Testis (tissue), 3 donors: ENCODE measurements around the gene NLGN2. TPM values are rescaled to one million over a fixed set of nuclear protein-coding genes. Genes with fewer than 3 reads are reported as not detected.

Experiments
- DNase-seq: peaks from one replicate; pipeline ENCODE4 v3.0.0-alpha.2; 2019
- H3K27ac ChIP-seq, 2 donors: fragments of 200-600 bp; sonication (generic); one replicate each; pipeline ENCODE4 v1.5.1; 2019
- H3K27me3 ChIP-seq: fragments of 200-600 bp; sonication (generic); one replicate; pipeline ENCODE4 v1.5.1; 2019
- H3K36me3 ChIP-seq: fragments of 200-600 bp; sonication (generic); one replicate; pipeline ENCODE4 v1.5.1; 2017; ENCODE audit warnings: low read depth; ENCODE audit errors: missing control alignments
- H3K4me1 ChIP-seq: fragments of 200-600 bp; sonication (generic); one replicate; pipeline ENCODE4 v1.5.1; 2019
- H3K4me3 ChIP-seq, 2 donors: fragments of 200-600 bp; sonication (generic); one replicate each; pipeline ENCODE4 v1.5.1; 2017 to 2019
- H3K9me3 ChIP-seq: fragments of 200-600 bp; sonication (generic); one replicate; pipeline ENCODE4 v1.5.1; 2017
- CTCF ChIP-seq, 3 experiments: fragments of 450-650 bp in 2 of 3; fragments of 200-600 bp in 1 of 3; sonication (generic) in 1 of 3; IDR thresholded peaks; one replicate each; pipeline ENCODE4 v1.5.1; 2016 to 2019; ENCODE audit warnings: antibody characterized with exemption in 3 of 3, mild to moderate bottlenecking in 2 of 3, moderate library complexity in 1 of 3
- POLR2A ChIP-seq: fragments of 450-650 bp; IDR thresholded peaks from one replicate; pipeline ENCODE4 v1.6.1; 2017; ENCODE audit warnings: antibody characterized with exemption, mild to moderate bottlenecking, moderate library complexity
- whole genome bisulfite sequencing, 2 donors: methylation state at CpG; one replicate each; pipeline ENCODE4 v1.1.5; 2018; 5-methylcytosine and 5-hydroxymethylcytosine counted together
- intact Hi-C: fragments of 100-400 bp; cut with DNase I; formaldehyde crosslinking; loops from one replicate; pipeline ENCODE4 v1.15.1; 2023; ENCODE audit warnings: low total_unique reads
- polyA plus RNA-seq: library from polyadenylated mRNA; stranded (reverse); fragments of 350-450 nt; fragmentation: Illumina TruSeq; extraction: RNeasy Lipid Tissue Mini Kit (QIAGEN cat#74804); gene quantifications from one replicate; pipeline ENCODE4 v1.2.3, GENCODE V29; 2014; ENCODE audit warnings: low read depth, low replicate concordance; ENCODE audit not compliant: insufficient read depth
- total RNA-seq, 2 donors: library from RNA; depleted of rRNA; stranded (reverse); fragments of >200 nt; gene quantifications; one replicate each; pipeline ENCODE4 v1.2.3, GENCODE V29; 2016

NLGN2 gene
- total and polyA plus RNA-seq, 3 donors from 2014 or later, result 8.4 to 10.7 (median 9.9) TPM

- H3K27ac ChIP-seq, result no peak overlapping the region
- no peak for DNase-seq
- no peaks in the 10 kb centered on the region for H3K27me3 ChIP-seq
- TF ChIP-seq POLR2A (no peak), CTCF (IDR thresholded peaks at IDR 0.05) (no peak)
- intact Hi-C loops, result no loop called here
- WGBS, 2 donors, result 83 to 88% methylated on average over 4 of the region's 4 CpGs
- H3K4me3 ChIP-seq, result no peak overlapping the region
- peaks cover 15% of the 10 kb centered on the region for H3K4me1 ChIP-seq
- H3K9me3 ChIP-seq, result no peaks in the 10 kb centered on the region
- H3K36me3 ChIP-seq, result no peaks in the 10 kb centered on the region
Measured at GRCh38 chr17:7396147-7396546, 11.5 kb upstream of the NLGN2 start.

GRCh38 chr17:7398612-7399011 is 9.0 kb upstream of the NLGN2 start:
- WGBS, 2 donors, result 88 to 95% methylated on average over 2 of the region's 2 CpGs
- no peak for DNase-seq
- Histone ChIP-seq H3K27me3 (no peaks in the 10 kb centered on the region), H3K9me3 (no peaks in the 10 kb centered on the region), H3K27ac (no peak overlapping the region), H3K4me1 (peaks cover 17% of the 10 kb centered on the region), H3K4me3 (no peak overlapping the region), H3K36me3 (no peaks in the 10 kb centered on the region)
- intact Hi-C loops, result no loop called here
- no peak for TF ChIP-seq POLR2A
- no peak for TF ChIP-seq CTCF (IDR thresholded peaks at IDR 0.05)

- Histone ChIP-seq H3K4me1 (peaks cover 17% of the 10 kb centered on the region), H3K27me3 (no peaks in the 10 kb centered on the region), H3K36me3 (no peaks in the 10 kb centered on the region), H3K4me3 (peak overlapping the region; percentile 65 to 72), H3K9me3 (no peaks in the 10 kb centered on the region), H3K27ac (peak overlapping the region; percentile 61 to 93)
- no peak for TF ChIP-seq CTCF (IDR thresholded peaks at IDR 0.05)
- TF ChIP-seq POLR2A, result no peak
- intact Hi-C loops, result no loop called here
- DNase-seq, result peak; percentile 59
- WGBS, 2 donors, result 6 to 8% methylated on average over 16 of the region's 16 CpGs
Measured at GRCh38 chr17:7403043-7403726, 4.5 kb upstream of the NLGN2 start.

GRCh38 chr17:7403727-7403976 is 4.0 kb upstream of the NLGN2 start:
- intact Hi-C loops, result no loop called here
- Histone ChIP-seq H3K4me1 (peaks cover 17% of the 10 kb centered on the region), H3K27ac (peak overlapping the region; percentile 61 to 93), H3K27me3 (no peaks in the 10 kb centered on the region), H3K36me3 (no peaks in the 10 kb centered on the region), H3K9me3 (no peaks in the 10 kb centered on the region), H3K4me3 (peak overlapping the region; percentile 65 to 72)
- no peak for DNase-seq
- 0% methylated on average over 13 of the region's 13 CpGs; no CpG with 5 or more reads in 1 of the 2 donors for WGBS, 2 donors
- no peak for TF ChIP-seq CTCF (IDR thresholded peaks at IDR 0.05)
